Measurements from ENCODE around the gene SOCS6.
"Not testable (repeated sequence)": the region's sequence is repeated elsewhere in the genome, so short reads cannot be mapped to it uniquely, and the experiment has no call there.

SOCS6 gene, protein sequence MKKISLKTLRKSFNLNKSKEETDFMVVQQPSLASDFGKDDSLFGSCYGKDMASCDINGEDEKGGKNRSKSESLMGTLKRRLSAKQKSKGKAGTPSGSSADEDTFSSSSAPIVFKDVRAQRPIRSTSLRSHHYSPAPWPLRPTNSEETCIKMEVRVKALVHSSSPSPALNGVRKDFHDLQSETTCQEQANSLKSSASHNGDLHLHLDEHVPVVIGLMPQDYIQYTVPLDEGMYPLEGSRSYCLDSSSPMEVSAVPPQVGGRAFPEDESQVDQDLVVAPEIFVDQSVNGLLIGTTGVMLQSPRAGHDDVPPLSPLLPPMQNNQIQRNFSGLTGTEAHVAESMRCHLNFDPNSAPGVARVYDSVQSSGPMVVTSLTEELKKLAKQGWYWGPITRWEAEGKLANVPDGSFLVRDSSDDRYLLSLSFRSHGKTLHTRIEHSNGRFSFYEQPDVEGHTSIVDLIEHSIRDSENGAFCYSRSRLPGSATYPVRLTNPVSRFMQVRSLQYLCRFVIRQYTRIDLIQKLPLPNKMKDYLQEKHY

DNA sequence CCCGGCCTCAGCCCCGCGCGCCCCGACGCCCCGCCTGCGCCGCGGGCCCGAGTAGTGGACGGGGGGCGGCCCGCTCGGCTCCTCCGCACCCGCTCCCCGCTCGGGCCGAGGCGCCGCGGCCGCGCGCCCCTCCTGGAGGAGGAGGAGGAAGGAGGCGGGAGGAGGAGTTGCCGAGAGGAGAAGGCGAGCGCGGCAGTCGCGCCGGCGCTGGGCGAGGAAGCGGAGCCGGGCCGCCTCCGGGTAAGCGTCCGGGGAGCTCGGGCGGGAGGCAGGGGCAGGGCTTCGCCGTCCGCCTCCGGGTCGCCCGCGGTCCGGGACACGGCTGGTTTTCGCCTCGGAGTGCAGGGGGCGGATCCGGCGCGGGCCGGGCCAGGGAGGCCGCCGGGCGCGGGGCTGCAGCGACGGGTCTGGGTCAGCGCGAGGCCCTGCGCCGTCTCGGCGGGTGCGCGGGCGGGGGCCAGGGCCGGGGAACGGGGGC, at the start of gene SOCS6:
SOCS6 (plus strand) TSS at position 195 of the 478 bp plus-strand sequence. CDS start 35,624 bp downstream, outside the sequence.
- peak; percentile 30 for DNase-seq

DNA sequence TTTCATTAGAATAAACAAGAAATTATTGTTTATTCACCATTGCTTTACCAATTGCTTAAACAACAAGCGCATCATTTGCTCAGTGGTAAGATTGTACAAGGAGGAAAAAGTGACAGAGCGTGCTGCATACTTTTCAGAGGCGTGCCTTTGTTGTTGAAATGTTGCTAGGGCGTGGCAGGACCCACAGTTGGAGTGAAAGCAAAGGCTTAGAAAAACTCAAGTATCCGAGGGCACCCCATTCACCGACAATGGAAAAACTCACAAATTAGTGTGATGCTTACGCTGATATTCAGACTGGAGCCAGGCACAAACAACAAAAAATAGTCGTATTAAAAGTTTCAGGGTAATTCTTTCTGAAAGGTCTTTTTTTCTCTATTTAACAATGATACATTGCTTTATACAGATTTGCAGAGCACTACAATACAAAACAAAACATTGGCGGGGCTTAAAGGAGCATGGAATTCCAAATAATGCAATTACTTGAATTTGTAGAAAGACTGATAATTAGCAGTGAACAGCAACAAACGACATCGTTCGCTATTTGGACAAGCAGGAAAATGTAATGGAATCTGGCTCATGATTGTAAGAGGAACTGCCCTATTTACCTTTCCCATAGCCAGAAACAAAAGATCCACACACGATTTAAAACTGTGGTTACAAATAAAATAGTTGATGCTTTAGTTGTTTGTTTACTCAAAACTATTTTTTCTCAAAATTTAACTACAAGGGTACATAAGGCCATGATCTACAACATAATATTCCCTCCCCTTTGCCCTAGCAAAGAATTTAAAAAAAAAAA, 45.5 kb upstream of the SOCS6 start:
- DNase-seq = no peak

DNA sequence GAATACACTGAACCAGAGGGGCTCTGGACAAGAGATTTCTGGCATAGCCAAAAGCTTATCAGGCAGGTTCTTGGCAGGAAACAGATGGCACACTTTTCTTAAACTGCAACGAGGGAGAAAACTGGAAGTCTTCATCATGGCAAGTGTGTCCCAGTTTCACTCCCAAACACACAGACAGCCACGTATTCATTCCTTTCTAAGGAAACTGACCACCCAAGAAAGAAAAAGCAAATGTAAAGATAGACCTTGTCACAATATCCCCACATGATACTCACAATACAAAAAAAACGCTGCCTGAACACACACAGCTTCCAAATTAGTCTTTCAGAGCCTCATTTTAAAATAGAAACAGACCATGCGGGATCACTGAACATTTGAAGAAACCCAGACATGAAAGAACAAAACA, 42.8 kb upstream of the SOCS6 start:
- DNase-seq = no peak

DNA sequence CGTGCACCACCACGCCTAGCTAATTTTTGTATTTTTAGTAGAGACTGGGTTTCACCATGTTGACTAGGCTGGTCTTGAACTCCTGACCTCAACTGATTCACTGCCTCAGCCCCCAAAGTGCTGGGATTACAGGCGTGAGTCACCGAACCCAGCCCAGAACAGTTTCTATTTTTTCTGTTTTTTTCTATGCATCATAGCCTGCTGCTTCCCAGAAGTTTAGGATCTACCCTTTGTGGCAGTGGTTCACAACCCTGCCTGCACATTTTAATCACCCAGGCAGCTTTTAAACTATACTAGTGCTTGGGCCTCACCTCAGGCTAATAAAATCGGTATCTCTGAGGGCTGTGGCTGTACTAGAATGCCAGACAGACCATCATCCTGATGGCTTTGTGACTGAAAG, 39.7 kb upstream of the SOCS6 start:
- no peak for DNase-seq

DNA sequence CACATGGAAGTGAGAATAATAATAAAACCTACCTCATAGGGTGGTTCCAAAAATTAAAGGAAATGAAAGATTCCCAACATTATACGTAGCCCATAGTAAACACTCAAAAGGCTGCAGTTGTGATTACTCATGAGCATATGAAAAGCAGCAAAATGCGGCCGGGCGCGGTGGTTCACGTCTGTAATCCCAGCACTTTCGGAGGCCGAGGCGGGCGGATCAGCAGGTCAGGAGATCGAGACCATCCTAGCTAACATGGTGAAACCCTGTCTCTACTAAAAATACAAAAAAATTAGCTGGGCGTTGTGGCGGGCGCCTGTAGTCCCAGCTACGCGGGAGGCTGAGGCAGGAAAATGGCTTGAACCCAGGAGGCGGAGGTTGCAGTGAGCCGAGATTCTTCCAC, 39.0 kb upstream of the SOCS6 start:
- DNase-seq = not testable (repeated sequence)

DNA sequence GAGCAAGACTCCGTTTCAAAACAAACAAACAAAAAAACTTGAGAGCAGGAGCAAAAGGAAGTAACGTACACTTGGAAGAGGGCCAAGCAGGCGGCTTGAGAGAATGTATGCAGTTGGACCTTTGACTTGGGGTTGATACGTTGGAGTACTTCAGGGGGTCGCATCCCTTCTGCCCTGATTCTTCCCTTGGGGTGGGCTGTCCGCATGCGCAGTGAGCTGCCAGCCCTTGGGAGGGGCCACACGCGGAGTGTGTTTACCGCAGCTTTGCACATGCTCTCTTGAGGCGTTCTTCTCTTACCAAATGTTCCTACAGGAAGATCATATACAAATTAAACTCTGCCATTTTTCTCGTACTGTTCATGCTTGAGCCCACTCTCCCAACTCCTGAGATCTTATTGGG, 38.1 kb upstream of the SOCS6 start:
- DNase-seq = no peak

DNA sequence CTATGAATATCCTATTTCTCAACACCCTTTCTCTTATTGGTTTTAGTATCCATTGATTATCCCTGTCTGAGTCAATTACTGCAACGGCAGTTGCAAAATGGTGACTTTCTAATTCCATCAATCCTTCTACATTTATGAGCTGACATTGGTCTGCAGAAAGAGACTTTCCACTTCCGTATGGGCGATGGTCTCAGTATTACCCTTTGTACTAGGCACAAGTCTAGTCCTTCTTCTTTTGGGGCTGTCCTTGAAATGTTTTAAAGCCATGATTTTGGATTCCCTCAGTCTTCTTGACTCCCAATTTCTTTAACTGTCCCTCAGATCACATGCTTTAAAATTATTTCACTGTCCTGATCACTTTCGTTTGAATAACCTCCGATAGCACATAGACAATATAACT, 32.7 kb upstream of the SOCS6 start:
- no peak for DNase-seq

DNA sequence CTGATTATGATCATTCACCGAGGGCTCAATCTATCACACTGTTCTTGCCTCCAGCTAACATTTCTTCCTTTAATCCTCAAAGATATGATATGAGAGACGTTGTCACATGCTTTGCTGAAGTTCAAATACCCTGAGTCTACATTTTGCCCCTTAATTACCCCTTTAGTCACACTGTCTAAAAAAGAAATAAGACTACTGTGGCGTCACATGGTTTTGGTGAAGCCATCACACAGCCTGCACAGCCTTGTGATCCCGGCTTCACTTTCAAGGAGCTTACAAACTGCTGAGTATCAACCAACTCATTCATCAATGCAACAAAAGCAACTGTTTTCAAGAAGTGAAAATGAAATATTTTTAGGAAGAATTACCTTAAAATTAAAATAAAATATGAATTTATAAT, 31.9 kb upstream of the SOCS6 start:
- no peak for DNase-seq

DNA sequence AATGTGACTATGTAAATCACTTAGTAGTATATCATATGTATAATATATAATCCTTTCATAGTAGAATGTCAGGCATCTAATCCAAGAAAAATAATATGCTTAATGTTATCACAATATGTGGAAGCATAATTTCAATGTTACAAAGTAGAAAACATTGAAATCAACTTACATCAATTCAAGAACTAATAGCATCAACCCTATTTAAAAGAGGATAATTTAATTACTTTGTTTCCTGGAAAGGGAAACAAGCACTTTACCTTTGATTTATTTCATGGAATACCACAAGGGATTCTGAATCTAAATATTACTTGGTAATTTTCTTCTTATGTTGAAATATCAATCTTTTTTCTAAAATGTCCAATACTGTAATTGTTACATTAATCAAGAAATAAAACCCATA, 30.6 kb upstream of the SOCS6 start:
- DNase-seq = no peak

DNA sequence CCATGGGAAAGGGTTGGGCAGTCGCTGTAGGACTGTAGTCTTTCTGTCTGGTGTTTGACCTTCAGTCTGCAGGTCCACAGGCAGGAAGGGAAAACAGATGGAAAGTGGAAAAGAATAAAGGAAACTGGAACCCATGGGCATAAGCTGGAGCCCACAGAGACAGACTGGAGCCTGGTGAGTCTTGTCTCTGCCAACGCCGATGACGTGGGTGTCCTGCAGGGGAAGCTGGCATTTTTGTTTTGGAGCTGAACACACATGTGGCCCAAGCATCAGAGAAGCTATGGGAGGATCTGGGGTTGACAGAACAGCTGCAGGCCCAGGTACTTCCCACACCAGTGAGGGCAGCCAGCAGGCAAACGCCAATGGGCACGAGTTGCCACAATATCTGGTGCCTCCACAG, 28.2 kb upstream of the SOCS6 start:
- DNase-seq = no peak

DNA sequence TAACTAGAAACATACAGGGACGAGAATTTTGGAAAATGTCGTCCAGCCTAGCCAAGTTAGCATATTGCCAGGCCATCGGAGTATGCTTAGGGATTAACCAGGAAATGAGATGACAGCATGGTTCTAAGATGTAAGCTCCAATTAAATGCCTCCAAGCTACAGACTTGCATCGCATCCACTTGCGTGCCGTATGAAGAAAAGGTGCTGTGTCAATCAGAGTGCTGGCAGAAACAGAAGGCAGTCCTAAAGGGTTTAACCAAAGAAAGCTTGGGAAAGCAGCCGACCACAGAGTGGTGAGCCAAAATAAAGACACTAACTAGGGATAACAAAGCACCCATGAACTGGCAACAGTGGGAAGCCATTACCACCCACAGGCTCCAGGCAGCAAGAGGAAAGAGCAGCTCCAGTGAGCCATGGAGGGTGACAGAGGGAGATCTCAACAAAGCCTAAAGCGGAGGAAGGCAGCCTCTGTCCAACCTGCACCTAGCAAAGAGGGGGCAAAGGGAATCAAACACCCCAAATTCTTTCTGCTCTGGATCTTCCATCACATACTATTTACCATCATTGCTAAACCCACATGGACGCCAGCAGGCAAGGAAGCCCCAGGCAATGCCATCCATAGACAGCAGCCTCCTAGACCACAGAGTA, 27.6 kb upstream of the SOCS6 start:
- DNase-seq = no peak

DNA sequence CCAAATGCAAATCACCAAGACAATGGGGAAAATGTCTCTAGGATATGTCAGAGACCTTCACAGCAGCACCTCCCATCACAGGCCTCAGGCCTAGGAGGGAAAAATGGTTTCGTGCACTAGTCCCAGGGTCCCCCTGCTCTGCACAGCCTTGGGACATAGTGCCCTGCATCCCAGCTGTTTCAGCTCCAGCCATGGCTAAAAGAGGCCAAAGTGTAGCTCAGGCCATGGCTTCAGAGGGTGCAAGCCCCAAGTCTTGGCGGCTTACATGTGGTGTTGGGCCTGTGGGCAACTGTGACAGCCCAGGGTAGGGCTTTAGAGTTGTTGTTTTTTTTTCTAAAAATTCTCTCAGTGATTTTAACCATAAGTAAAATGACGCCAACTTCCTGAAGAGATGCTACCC, 25.5 kb upstream of the SOCS6 start:
- DNase-seq = no peak

DNA sequence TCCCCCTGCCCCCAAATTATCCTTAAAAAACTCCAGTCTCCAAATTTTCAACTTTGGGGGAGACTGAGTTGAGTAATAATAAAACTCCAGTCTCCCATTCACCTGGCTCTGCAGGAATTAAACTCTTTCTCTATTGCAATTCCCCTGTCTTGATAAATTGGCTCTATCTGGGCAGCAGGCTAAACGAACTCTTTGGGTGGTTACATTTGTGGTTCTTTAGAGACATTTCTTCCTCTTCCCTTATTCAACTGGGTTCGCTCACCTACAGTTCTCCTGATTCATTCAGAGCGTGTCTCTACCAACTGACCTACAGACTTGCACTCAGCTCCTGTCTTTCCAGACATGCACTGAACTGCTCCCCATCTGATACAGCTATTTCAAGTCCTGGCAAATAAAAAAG, 17.1 kb upstream of the SOCS6 start:
- DNase-seq = no peak

DNA sequence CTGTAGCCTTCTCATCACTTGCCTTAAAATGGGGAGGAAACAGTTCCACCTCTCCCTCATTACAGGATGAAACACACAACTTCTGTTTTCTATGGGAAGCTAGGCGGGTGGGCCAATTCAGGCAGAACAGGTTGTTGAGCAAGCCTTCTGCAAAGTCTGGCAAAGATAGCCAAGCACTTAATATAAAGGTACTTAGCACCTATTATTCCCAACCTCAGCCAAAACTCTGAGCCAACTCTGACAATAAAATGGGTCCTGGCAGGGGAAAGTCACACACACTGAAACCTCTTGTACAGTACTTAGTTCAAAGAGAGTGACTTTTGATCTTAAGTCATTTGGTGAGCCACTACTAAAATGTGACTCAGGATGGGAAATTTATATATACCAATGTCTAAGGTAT, 15.8 kb upstream of the SOCS6 start:
- no peak for DNase-seq

DNA sequence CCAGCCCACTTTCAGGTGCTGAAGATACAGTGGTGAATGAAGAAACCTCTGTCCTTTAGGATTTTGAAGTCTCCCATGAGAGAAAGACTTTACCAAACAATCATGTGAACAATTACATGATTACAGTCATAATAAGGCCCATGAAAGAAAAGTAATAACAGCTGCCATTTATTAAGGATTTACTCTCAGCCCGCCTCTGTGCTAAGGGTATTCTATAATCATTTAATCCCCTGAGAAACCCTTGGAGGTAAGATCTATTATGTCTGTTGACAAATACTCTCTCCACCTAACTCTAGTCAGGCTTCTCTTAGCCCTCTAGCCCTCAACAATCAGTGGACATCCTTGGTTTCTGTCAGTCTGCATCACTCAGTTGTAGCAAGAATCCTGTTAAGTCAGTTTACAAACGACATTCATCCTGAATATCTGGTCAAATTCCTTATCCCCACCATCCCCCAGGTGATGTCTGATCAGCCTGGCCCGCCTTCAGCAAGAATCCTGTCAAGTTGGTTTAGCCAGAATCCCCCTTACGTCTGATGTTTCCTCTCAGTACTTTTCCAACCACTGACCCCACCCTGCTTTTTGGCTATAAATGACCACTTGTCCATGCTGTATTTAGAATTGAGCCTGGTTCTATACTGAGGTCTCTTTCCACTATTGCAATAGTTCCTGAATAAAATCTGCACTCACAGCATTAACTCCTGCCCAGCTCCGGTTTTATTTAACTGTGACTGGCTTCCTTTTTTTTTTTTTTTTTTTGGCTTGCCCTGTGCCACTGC, 12.2 kb upstream of the SOCS6 start:
- no peak for DNase-seq

DNA sequence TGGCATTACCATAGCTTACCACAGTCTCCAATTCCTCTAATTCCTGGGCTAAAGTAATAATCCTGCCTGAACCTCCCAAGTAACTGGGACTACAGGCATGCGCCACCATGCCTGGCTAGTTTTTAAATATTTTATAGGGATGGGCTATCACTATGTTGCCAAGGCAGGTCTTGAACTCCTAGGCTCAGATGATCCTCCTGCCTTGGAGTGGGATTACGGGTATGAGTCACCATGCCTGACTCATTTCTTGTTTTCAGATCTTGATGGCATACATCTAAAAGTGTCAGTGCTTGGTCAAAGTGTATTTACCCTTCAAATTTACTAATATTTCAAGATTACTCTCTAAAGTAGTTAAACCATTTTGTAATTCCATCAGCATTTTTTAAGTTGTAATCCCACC, 9.4 kb upstream of the SOCS6 start:
- no peak for DNase-seq

DNA sequence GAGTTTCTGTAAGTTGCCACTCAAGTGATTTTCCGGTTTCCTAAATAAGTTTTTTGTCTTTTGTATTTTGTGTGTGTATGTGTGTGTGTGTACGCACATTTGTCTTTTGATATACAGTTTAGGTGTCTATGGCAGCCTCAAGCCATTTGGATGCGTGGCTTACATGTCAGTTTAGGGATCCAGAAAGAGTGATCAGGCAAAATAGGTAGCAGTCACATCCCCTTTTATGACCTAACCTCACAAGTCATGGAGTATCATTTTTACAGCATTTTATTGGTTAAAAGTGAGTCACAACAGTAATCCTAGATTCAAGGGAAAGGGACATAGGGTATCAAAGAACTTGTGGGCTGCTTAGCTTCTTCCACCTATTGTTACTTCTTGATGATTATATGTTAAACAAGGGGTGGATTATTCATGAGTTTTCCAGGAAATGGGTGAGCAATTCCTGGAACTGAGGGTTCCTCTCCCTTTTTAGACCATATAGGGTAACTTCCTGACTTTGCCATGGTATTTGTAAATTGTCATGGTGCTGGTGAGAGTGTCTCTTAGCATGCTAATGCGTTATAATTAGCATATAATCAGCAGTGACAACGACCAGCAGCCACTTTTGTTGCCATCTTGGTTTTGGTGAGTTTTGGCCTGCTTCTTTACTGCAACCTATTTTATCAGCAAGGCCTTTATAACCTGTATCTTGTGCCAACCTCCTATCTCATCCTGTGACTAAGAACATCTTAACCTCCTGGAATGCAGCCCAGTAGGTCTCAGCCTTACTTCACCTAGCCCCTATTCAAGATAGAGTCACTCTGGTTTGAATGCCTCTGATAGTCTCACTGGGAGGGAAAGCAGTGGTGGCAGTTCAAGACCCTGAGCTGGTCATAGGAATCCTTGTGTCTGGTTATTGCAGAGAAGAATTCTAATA, 8.6 kb upstream of the SOCS6 start:
- DNase-seq = no peak

DNA sequence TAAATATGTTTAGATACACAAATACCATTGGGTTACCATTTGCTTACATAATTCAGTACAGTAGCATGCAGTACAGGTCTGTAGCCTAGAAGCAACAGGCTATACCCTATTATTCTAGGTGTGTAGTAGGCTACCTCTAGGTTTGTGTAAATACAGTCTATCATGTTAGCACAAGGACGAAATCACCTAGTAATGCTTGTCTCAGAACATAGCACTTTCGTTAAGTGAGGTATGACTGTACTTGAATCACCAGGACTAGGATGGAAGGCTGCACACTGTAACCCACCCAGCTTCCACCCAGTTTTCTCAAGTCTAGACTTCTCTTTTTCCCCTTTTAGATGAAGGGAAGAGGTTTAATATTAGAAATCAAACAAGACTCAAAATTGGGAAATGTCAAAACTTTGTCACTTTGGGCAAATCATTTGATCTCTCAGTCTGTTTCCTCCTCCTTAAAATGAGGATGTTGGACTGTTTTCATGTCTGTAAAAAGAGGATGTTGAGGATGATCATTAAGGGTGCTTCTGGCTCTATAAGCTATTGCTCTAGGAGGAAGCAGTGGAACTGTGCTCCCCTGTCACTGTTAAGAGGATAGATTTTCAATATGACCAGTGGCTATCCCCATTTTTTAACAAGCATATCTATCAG, 3.7 kb upstream of the SOCS6 start:
- no peak for DNase-seq

DNA sequence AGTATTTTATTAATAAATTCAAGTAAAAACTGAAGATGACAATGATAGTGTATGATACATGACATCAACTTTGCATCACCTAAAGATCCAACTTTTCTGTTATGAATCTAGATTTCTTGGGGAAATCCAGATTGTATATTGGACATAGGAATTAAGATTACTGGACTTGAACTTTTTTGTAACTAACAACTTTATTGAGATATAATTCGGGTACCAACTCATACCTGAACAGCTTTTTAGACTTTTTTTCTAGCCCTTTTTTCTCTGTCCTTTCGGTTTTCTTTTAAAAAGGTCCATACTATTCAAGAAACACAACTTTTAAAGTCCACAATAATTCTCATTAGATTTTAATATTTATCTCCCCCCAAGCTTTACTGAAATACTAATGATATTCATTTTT, 1.1 kb upstream of the SOCS6 start:
- DNase-seq = no peak

DNA sequence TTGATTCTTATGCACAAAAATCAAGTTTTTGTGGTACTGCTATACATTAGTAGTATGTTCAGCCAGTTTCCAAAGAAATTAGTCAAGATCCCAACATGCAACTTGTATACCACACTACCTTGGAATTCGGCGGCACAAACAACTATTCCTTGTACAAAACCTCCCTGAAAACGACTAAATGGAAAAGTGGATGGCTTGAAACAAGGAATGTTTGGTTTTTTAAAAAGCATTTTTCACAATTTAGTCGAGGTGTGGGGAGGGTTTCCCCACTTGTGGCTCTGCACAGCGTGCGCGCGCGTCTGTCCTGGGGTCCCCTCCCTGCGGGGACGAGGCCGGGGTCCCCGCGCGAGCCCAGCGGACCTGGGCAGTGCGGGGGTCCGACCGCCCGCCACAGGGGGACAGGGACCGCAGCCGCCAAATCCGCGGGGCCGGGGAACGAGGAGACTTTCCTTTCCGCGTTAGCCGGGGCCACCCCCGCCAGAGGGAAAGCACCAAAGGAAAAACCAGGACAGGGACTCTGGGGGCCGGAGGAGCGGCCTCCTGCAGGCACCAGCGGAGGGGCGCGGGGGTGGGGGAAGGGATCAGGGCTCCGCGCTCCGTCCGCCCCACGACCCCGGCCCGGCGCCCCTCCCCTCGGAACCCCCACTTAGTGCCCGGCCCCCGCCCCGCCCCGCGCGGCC, 534 bp upstream of the SOCS6 start:
- DNase-seq = no peak
